HCT116 (cell line): Measurements from ENCODE around the gene PAX7. TPM values are rescaled to one million over a fixed set of nuclear protein-coding genes. Genes with fewer than 3 reads are reported as not detected.

ENCODE experiments used
- ATAC-seq: fragments of 200-7000 bp; cut with Tn5 transposase; 2 replicates; pipeline ENCODE4 v1.9.1; 2020; ENCODE audit warnings: mild to moderate bottlenecking, moderate library complexity
- BruUV-seq: library from RNA; stranded (reverse); fragments of 400-500 nt; replicated peaks from 2 replicates; lab custom pipeline; 2021; lab: Mats Ljungman, UMichigan
- CTCF ChIA-PET: fragments of 300-600 bp; sonication (Branson Sonifier 250); formaldehyde crosslinking; loops from one replicate; lab custom pipeline; 2021; ENCODE audit warnings: antibody characterized with exemption; lab: Charles Lee
- POLR2A ChIA-PET: fragments of 300-600, 350-600 bp; sonication (Branson Sonifier 250); formaldehyde crosslinking; loops from one replicate; lab custom pipeline; 2021; ENCODE audit warnings: antibody characterized with exemption; lab: Charles Lee
- RAD21 ChIA-PET, 2 experiments: fragments of 300-600 bp; sonication (Branson Sonifier 250); formaldehyde crosslinking; loops; one replicate each; lab custom pipeline; 2023; ENCODE audit warnings: low total read pairs in 2 of 2; ENCODE audit not compliant: uncharacterized antibody in 2 of 2, unreplicated experiment in 2 of 2, low non-redundant PET in 1 of 2; lab: Charles Lee
- DNase-seq: peaks from one replicate; pipeline ENCODE4 v3.0.0-alpha.2; 2010; ENCODE audit warnings: low read depth, low spot score
- H2AFZ ChIP-seq: fragments of 200-600 bp; shearing (Covaris generic), sonication (generic); 2 replicates; pipeline ENCODE4 v1.6.1; 2017; ENCODE audit warnings: low read depth, mixed run types, mixed read lengths, antibody characterized with exemption, low read length; ENCODE audit not compliant: poor library complexity, severe bottlenecking
- H3K27ac ChIP-seq: 2 replicates; pipeline ENCODE4 v1.5.1; 2012; ENCODE audit warnings: low read depth, low read length
- H3K27me3 ChIP-seq: fragments of 200-600 bp; sonication (generic); 2 replicates; pipeline ENCODE4 v1.6.1; 2016; ENCODE audit warnings: mixed run types, low read length, mixed read lengths; ENCODE audit not compliant: insufficient read depth
- H3K36me3 ChIP-seq, 2 experiments: fragments of 200-500 bp in 1 of 2; fragments of 200-600 bp in 1 of 2; sonication (Bioruptor generic) in 1 of 2; sonication (generic) in 1 of 2; 2 replicates each; pipeline versions ENCODE4 v1.5.1 to v1.6.1; 2014 to 2016; ENCODE audit warnings: low read length in 2 of 2, inconsistent platforms in 1 of 2, mixed read lengths in 1 of 2, mixed run types in 1 of 2; ENCODE audit not compliant: insufficient read depth in 2 of 2, control insufficient read depth in 1 of 2
- H3K4me1 ChIP-seq, 2 experiments: fragments of 200-600 bp in 1 of 2; sonication (generic) in 1 of 2; 2 replicates each; pipeline versions ENCODE4 v1.5.1 to v1.6.1; 2012 to 2017; ENCODE audit warnings: low read length in 2 of 2, inconsistent platforms in 1 of 2, mild to moderate bottlenecking in 1 of 2, mixed read lengths in 1 of 2, mixed run types in 1 of 2, moderate library complexity in 1 of 2; ENCODE audit not compliant: insufficient read depth in 2 of 2, control insufficient read depth in 1 of 2
- H3K4me2 ChIP-seq: fragments of 200-600 bp; sonication (generic); 2 replicates; pipeline ENCODE4 v1.6.1; 2017; ENCODE audit warnings: mixed run types, low read length, mixed read lengths
- H3K4me3 ChIP-seq, 2 experiments: fragments of 200-600 bp in 1 of 2; sonication (generic) in 1 of 2; replicated peaks in 1 of 2; 2 replicates each; pipeline ENCODE4 v1.5.1; 2011 to 2016; ENCODE audit warnings: low read length in 2 of 2, control low read depth in 1 of 2, low read depth in 1 of 2, mild to moderate bottlenecking in 1 of 2, mixed read lengths in 1 of 2, mixed run types in 1 of 2
- H3K79me2 ChIP-seq: fragments of 200-600 bp; sonication (generic); 2 replicates; pipeline ENCODE4 v1.6.1; 2017; ENCODE audit warnings: mild to moderate bottlenecking, mixed run types, low read length, moderate library complexity, mixed read lengths; ENCODE audit not compliant: insufficient read depth
- H3K9ac ChIP-seq: fragments of 200-600 bp; sonication (generic); 2 replicates; pipeline ENCODE4 v1.6.1; 2016; ENCODE audit warnings: low read length, mixed read lengths
- H3K9me2 ChIP-seq: fragments of 200-600 bp; sonication (generic), shearing (Covaris generic); 2 replicates; pipeline ENCODE4 v1.6.1; 2017; ENCODE audit warnings: mixed run types, mild to moderate bottlenecking, moderate library complexity; ENCODE audit not compliant: insufficient read depth
- H3K9me3 ChIP-seq, 2 experiments: fragments of 200-500 bp in 1 of 2; fragments of 200-600 bp in 1 of 2; sonication (Bioruptor generic) in 1 of 2; sonication (generic) in 1 of 2; 2 replicates each; pipeline ENCODE4 v1.6.1; 2014 to 2017; ENCODE audit warnings: low read length in 2 of 2, mixed read lengths in 2 of 2, inconsistent platforms in 1 of 2, low read depth in 1 of 2, mild to moderate bottlenecking in 1 of 2, mixed run types in 1 of 2, moderate library complexity in 1 of 2; ENCODE audit not compliant: control insufficient read depth in 1 of 2, insufficient read depth in 1 of 2
- H4K20me1 ChIP-seq: fragments of 200-600 bp; sonication (generic), shearing (Covaris generic); 2 replicates; pipeline ENCODE4 v1.6.1; 2017; ENCODE audit warnings: mixed run types, mild to moderate bottlenecking, moderate library complexity; ENCODE audit not compliant: insufficient read depth
- CBX3 ChIP-seq: IDR thresholded peaks from 2 replicates; pipeline ENCODE4 v1.6.1; 2012; ENCODE audit warnings: low read depth
- CEBPB ChIP-seq: IDR thresholded peaks from 2 replicates; pipeline ENCODE4 v1.6.1; 2012; ENCODE audit warnings: low read depth
- CTCF ChIP-seq, 3 experiments: fragments of 200-600 bp in 1 of 3; sonication (generic) in 1 of 3; IDR thresholded peaks in 2 of 3; conservative IDR thresholded peaks in 1 of 3; 2 replicates each; pipeline ENCODE4 v1.5.1; 2012 to 2017; ENCODE audit warnings: low read depth in 2 of 3, low read length in 2 of 3, antibody characterized with exemption in 1 of 3, borderline replicate concordance in 1 of 3, control low read depth in 1 of 3, mild to moderate bottlenecking in 1 of 3, mixed read lengths in 1 of 3, mixed run types in 1 of 3, moderate library complexity in 1 of 3; ENCODE audit not compliant: insufficient read depth in 1 of 3
- EGR1 ChIP-seq: IDR thresholded peaks from 2 replicates; pipeline ENCODE4 v1.6.1; 2012; ENCODE audit warnings: low read depth
- ELF1 ChIP-seq: IDR thresholded peaks from 2 replicates; pipeline ENCODE4 v1.6.1; 2012; ENCODE audit warnings: low read depth, borderline replicate concordance
- EZH2phosphoT487 ChIP-seq: fragments of 200-600 bp; IDR thresholded peaks from 2 replicates; pipeline ENCODE4 v1.6.1; 2018; ENCODE audit warnings: antibody characterized with exemption, borderline replicate concordance
- FOSL1 ChIP-seq: IDR thresholded peaks from 2 replicates; pipeline ENCODE4 v1.6.1; 2012; ENCODE audit warnings: low read depth
- JUND ChIP-seq: IDR thresholded peaks from 2 replicates; pipeline ENCODE4 v1.6.1; 2012
- MAX ChIP-seq: IDR thresholded peaks from 2 replicates; pipeline ENCODE4 v1.6.1; 2012
- POLR2A ChIP-seq: IDR thresholded peaks from 2 replicates; pipeline ENCODE4 v1.7.0; 2011; ENCODE audit warnings: borderline replicate concordance; ENCODE audit not compliant: insufficient read depth, insufficient read length; ENCODE audit errors: extremely low read depth
- POLR2AphosphoS5 ChIP-seq: IDR thresholded peaks from 2 replicates; pipeline ENCODE4 v1.6.1; 2011; ENCODE audit warnings: mild to moderate bottlenecking, low read depth, low read length, moderate library complexity
- RAD21 ChIP-seq: IDR thresholded peaks from 2 replicates; pipeline ENCODE4 v1.6.1; 2012; ENCODE audit warnings: low read depth, mild to moderate bottlenecking
- SIN3A ChIP-seq: IDR thresholded peaks from 2 replicates; pipeline ENCODE4 v1.6.1; 2012; ENCODE audit warnings: low read depth
- SRF ChIP-seq: IDR thresholded peaks from 2 replicates; pipeline ENCODE4 v1.6.1; 2012; ENCODE audit warnings: low read depth
- TCF7L2 ChIP-seq: IDR thresholded peaks from 2 replicates; pipeline ENCODE4 v1.7.0; 2011; ENCODE audit warnings: borderline replicate concordance, inconsistent platforms; ENCODE audit not compliant: insufficient read depth, insufficient read length; ENCODE audit errors: extremely low read depth
- YY1 ChIP-seq: IDR thresholded peaks from 2 replicates; pipeline ENCODE4 v1.6.1; 2011; ENCODE audit warnings: low read length, low read depth, moderate library complexity, mild to moderate bottlenecking; ENCODE audit not compliant: insufficient replicate concordance; ENCODE audit errors: extremely low read depth
- ZFX ChIP-seq: fragments of 450-650 bp; IDR thresholded peaks from 2 replicates; pipeline ENCODE4 v1.6.1; 2017
- intact Hi-C: fragments of 100-400 bp; cut with micrococcal nuclease; formaldehyde crosslinking; loops from 2 replicates; pipeline ENCODE4 v1.10.0; 2022
- total RNA-seq: library from RNA; stranded (reverse); gene quantifications from one replicate; pipeline ENCODE4 v1.2.1, GENCODE V29; 2021; ENCODE audit not compliant: unreplicated experiment
- TF ChIP-seq, protein P1 (sequence below): IDR thresholded peaks from 2 replicates; pipeline ENCODE4 v1.6.1; 2012
- TF ChIP-seq, protein P2 (sequence below): IDR thresholded peaks from 2 replicates; pipeline ENCODE4 v1.6.1; 2011; ENCODE audit warnings: mild to moderate bottlenecking, low read length, moderate library complexity; ENCODE audit not compliant: insufficient replicate concordance; ENCODE audit errors: extremely low read depth

The PAX7 gene
- total RNA-seq, 1 experiment from 2014 or later, result not detected

DNA sequence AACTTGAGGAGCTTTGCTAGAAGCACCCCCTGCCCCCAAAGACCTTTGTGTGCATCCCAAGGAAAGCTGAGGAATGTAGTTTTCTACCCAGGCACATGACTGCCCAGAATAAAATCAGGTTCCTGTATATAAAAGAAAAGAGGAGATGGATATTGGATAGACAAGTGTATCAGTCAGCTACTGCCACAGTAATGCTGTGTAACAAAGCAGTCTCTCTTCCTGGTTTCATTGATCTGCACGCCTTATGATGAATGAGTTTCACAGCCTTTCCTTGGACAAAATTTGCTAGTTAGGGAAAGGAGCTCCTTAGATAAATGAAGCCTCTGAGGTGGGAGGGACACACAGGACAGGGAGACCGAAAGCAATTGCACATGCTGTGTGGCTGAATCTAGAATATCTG lies 120.0 kb downstream of the PAX7 start:
- POLR2A ChIA-PET, result no interaction called here
- no peak overlapping the region for H3K4me3 ChIP-seq

More for the DNA sequence above, 120.0 kb downstream of the PAX7 start:
- Histone ChIP-seq H3K27ac (no peak overlapping the region), H3K4me2 (no peak overlapping the region), H2AFZ (no peak overlapping the region), H4K20me1 (no peaks in the 10 kb centered on the region), H3K36me3 (no peaks in the 10 kb centered on the region), H3K4me1 (no peaks in the 10 kb centered on the region), H3K9me2 (no peaks in the 10 kb centered on the region), H3K9ac (no peak overlapping the region), H3K79me2 (no peaks in the 10 kb centered on the region), H3K9me3 (peaks cover 3 to 10% of the 10 kb centered on the region in 2 experiments; a peak in 1 of 4 replicates), H3K27me3 (peaks cover 50% of the 10 kb centered on the region)
- intact Hi-C loops, result no loop called here
- BruUV-seq, result no TSS peak
- ChIA-PET CTCF (no interaction called here), RAD21 (no interaction called here)
- TF ChIP-seq ZFX (no peak), CBX3 (no peak), FOSL1 (no peak), EZH2phosphoT487 (no peak), TCF7L2 (no peak), MAX (no peak), EGR1 (no peak), JUND (no peak), ELF1 (no peak), CEBPB (no peak), RAD21 (no peak), YY1 (no peak), SIN3A (no peak), CTCF (IDR thresholded peaks at IDR 0.05 in 2 of 3, conservative IDR thresholded peaks at IDR 0.05 in 1 of 3; ENCODE audit: borderline replicate concordance in 1 of 3, insufficient read depth in 1 of 3, low read depth in 2 of 3, low read length in 2 of 3) (no peak), POLR2A (no peak), SRF (no peak), POLR2AphosphoS5 (no peak)
- TF ChIP-seq, protein P1, sequence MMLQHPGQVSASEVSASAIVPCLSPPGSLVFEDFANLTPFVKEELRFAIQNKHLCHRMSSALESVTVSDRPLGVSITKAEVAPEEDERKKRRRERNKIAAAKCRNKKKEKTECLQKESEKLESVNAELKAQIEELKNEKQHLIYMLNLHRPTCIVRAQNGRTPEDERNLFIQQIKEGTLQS, result no peak
- TF ChIP-seq, protein P2, sequence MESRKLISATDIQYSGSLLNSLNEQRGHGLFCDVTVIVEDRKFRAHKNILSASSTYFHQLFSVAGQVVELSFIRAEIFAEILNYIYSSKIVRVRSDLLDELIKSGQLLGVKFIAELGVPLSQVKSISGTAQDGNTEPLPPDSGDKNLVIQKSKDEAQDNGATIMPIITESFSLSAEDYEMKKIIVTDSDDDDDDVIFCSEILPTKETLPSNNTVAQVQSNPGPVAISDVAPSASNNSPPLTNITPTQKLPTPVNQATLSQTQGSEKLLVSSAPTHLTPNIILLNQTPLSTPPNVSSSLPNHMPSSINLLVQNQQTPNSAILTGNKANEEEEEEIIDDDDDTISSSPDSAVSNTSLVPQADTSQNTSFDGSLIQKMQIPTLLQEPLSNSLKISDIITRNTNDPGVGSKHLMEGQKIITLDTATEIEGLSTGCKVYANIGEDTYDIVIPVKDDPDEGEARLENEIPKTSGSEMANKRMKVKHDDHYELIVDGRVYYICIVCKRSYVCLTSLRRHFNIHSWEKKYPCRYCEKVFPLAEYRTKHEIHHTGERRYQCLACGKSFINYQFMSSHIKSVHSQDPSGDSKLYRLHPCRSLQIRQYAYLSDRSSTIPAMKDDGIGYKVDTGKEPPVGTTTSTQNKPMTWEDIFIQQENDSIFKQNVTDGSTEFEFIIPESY, result no peak
- DNase-seq, result no peak
- no peak for ATAC-seq
